ENCODE measurements around the gene TPCN2.

- TF ChIP-seq FOXP2 (optimal IDR thresholded peaks at IDR 0.05; ENCODE audit: control extremely low read depth, extremely low read length, insufficient read depth) (no peak), EZH2 (IDR thresholded peaks at IDR 0.05) (no peak), POLR2AphosphoS5 (IDR thresholded peaks at IDR 0.05; ENCODE audit: borderline replicate concordance, low read depth, low read length) (no peak)
Measured at GRCh38 chr11:69087133-69087524, 38.4 kb downstream of the TPCN2 start.
